GM19438 (cell line): ENCODE measurements around the gene SLC13A2.

Source experiments
- ATAC-seq: cut with Tn5 transposase; IDR thresholded peaks from one replicate; pipeline ENCODE4 v1.9.1; 2021; ENCODE audit warnings: low read depth; ENCODE audit not compliant: unreplicated experiment

The SLC13A2 gene

GRCh38 chr17:28470266-28470913, 3.1 kb upstream of the SLC13A2 start:
- ATAC-seq = no peak

GRCh38 chr17:28470914-28471366, 2.5 kb upstream of the SLC13A2 start:
- no peak for ATAC-seq

GRCh38 chr17:28471531-28472342, 1.7 kb upstream of the SLC13A2 start:
- no peak for ATAC-seq

- no peak for ATAC-seq
Measured at GRCh38 chr17:28472871-28473497, 460 bp upstream of the SLC13A2 start.

GRCh38 chr17:28474111-28474531, 677 bp downstream of the SLC13A2 start:
- no peak for ATAC-seq

GRCh38 chr17:28475151-28475900, 1.9 kb downstream of the SLC13A2 start:
- ATAC-seq = no peak

- no peak for ATAC-seq
Measured at GRCh38 chr17:28476076-28476865, 2.8 kb downstream of the SLC13A2 start.

- ATAC-seq = no peak
Measured at GRCh38 chr17:28477928-28478327, 4.5 kb downstream of the SLC13A2 start.

- ATAC-seq = no peak
Measured at GRCh38 chr17:28478712-28479615, 5.5 kb downstream of the SLC13A2 start.

- ATAC-seq = no peak
Measured at GRCh38 chr17:28480278-28480677, 6.8 kb downstream of the SLC13A2 start.

GRCh38 chr17:28480799-28481571, 7.5 kb downstream of the SLC13A2 start:
- ATAC-seq = no peak

- ATAC-seq = no peak
Measured at GRCh38 chr17:28482551-28483199, 9.2 kb downstream of the SLC13A2 start.

- peak; percentile 84 for ATAC-seq
Measured at GRCh38 chr17:28484296-28484695, 10.9 kb downstream of the SLC13A2 start.

- no peak for ATAC-seq
Measured at GRCh38 chr17:28485049-28485448, 11.6 kb downstream of the SLC13A2 start.

GRCh38 chr17:28487881-28488532, 14.6 kb downstream of the SLC13A2 start:
- no peak for ATAC-seq

GRCh38 chr17:28488533-28489276, 15.3 kb downstream of the SLC13A2 start:
- ATAC-seq = no peak

- ATAC-seq = no peak
Measured at GRCh38 chr17:28491286-28491685, 17.8 kb downstream of the SLC13A2 start.
